Epithelial cell of alveolus of lung (primary cell): ENCODE data around the gene PURB. TPM values are rescaled to one million over a fixed set of nuclear protein-coding genes. Genes with fewer than 3 reads are reported as not detected.

ENCODE experiments used
- total RNA-seq: library from RNA; depleted of rRNA; stranded (reverse); fragments of >200 nt; gene quantifications from 2 replicates; pipeline ENCODE4 v1.2.1, GENCODE V29; 2015

The PURB gene
- 12.3 and 22.0 TPM in 2 replicates for total RNA-seq

GRCh38 chr7:44885394-44886317 lies at the start of gene PURB:
Gene PURB, minus strand, starts transcription at chr7:44885530. Its CDS starts 182 bp downstream, at chr7:44885348.

DNA sequence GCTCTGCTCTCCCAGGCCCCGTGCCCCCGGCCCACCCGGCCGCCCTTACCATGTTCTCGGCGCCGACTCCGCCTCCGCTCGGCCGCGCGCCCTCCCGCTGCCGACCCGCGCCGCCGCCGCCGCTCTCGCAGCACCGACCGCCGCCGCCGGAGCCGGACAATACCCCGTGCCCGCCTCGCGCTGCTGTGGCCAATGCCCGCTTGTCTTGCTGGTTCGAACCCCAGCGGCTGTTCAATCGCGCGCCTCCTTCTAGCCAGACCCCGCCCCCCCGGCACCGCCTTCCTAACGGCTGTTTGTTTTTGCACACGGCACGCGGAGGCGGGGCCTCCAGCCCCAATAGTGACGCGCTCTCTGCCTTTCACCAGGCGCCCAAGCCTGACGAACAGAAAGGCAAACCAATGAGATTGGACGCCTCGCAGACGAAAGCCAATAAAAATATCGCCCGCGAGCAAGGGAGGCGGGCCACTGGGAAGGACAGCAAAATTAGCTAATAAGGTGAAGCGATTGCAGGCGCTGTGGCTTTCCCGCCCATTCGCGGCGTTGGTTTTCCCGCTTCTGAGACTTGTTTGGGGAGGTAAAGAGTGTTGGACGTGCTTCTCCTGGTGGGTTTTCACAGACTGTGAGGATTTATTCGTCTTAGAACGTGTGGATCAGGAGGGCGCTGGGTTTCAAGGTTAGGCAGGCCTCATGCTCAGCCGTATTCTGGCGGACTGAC lies 37.3 kb downstream of the PURB start, which contains the start of gene H2AZ2:
Gene H2AZ2 (minus strand): TSS at position 168 of the 715 bp plus-strand sequence. CDS start 116 bp downstream, at position 52.

Other genes starting within 250 kb of the PURB start
- gene ZMIZ2, start 136.7 kb downstream of the PURB start, total RNA-seq: 12.3 and 13.5 TPM in 2 replicates
- gene PPIA, start 88.8 kb downstream of the PURB start, total RNA-seq: 1,874 and 3,959 TPM in 2 replicates
- 136 and 203 TPM in 2 replicates for gene H2AZ2, start 37.4 kb downstream of the PURB start, total RNA-seq
- gene MYO1G, start 93.5 kb upstream of the PURB start, total RNA-seq: 0.13 and 0.56 TPM in 2 replicates
- 35.1 and 63.4 TPM in 2 replicates for gene CCM2, start 114.7 kb upstream of the PURB start, total RNA-seq
- gene NACAD, start 203.4 kb upstream of the PURB start, total RNA-seq: 3.4 and 6.1 TPM in 2 replicates
- 49.7 and 77.4 TPM in 2 replicates for gene TBRG4, start 226.2 kb upstream of the PURB start, total RNA-seq